Stimulated activated naive CD8-positive, alpha-beta T cell treated with anti-CD3 and anti-CD28 coated beads, Interleukin-15, amount 100 ng/mL, for 72 hours (primary cell): ENCODE results near the gene NDUFA7.
A peak's percentile ranks its signal among the peaks of the same experiment; 100 is the strongest.
"Not testable (repeated sequence)": the region's sequence is repeated elsewhere in the genome, so short reads cannot be mapped to it uniquely, and the experiment has no call there.

ENCODE experiments used
- ATAC-seq: fragments of 150-1000 bp; cut with Tn5 transposase; 2 replicates; pipeline ENCODE4 v1.10.0; 2021; ENCODE audit warnings: mild to moderate bottlenecking, moderate library complexity
- DNase-seq, 2 donors: peaks; one replicate each; pipeline ENCODE4 v3.0.0; 2021 to 2022
- H3K27ac Mint-ChIP-seq, 2 donors: one replicate each; pipeline ENCODE4 v1.8.0; 2022; ENCODE audit warnings: mild to moderate bottlenecking in 2 of 2, mixed read lengths in 2 of 2, moderate library complexity in 2 of 2
- H3K27me3 Mint-ChIP-seq: one replicate; pipeline ENCODE4 v1.8.0; 2022; ENCODE audit warnings: mixed read lengths
- H3K4me1 Mint-ChIP-seq: one replicate; pipeline ENCODE4 v1.8.0; 2022; ENCODE audit warnings: mild to moderate bottlenecking, mixed read lengths
- H3K4me3 Mint-ChIP-seq, 2 donors: one replicate each; pipeline ENCODE4 v1.8.0; 2022; ENCODE audit warnings: mild to moderate bottlenecking in 2 of 2, mixed read lengths in 2 of 2, moderate library complexity in 1 of 2
- H3K9me3 Mint-ChIP-seq, 2 donors: one replicate each; pipeline ENCODE4 v1.8.0; 2022; ENCODE audit warnings: mixed read lengths in 2 of 2

Gene NDUFA7

DNA sequence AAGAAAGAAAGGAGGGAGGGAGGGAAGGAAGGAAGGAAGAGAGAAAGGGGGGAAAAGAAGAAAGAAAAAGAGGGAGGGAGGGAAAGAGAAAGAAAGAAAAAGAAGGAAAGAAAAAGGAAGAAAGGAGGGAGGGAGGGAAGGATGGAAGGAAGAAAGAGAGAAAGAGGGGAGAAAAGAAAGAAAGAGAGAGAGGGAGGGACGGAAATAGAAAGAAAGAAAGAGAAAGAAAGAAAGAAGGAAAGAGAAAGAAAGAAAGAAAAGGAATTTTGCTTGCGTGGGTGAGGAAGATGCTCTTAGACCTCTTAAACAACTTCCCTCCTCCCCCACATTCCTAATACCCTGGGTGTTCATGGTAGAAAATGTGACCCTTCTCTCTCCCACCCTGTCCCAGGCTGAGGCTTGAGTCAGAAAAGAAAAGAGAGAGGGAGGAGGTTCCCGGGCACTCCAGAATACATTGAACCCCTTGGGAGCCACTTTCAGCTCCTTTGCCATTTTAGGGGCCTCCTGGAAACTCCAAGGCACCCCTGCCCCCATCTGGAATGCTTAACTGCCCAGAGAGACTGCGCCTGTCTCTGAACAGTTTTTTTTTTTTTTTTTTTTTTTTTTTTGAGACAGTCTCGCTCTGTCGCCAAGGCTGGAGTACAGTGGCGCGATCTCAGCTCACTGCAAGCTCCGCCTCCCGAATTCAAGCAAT is 31.1 kb upstream of the NDUFA7 start:
- no peak overlapping the region for H3K27ac Mint-ChIP-seq
- H3K4me1 Mint-ChIP-seq = peaks cover 15% of the 10 kb centered on the region
- H3K9me3 Mint-ChIP-seq = peaks cover 5 to 7% of the 10 kb centered on the region in 2 donors
- ATAC-seq (no peak), DNase-seq (no peak)
- H3K4me3 Mint-ChIP-seq = peak overlapping the region in 1 of 2 donors; percentile 36
- H3K27me3 Mint-ChIP-seq = peaks cover 34% of the 10 kb centered on the region

DNA sequence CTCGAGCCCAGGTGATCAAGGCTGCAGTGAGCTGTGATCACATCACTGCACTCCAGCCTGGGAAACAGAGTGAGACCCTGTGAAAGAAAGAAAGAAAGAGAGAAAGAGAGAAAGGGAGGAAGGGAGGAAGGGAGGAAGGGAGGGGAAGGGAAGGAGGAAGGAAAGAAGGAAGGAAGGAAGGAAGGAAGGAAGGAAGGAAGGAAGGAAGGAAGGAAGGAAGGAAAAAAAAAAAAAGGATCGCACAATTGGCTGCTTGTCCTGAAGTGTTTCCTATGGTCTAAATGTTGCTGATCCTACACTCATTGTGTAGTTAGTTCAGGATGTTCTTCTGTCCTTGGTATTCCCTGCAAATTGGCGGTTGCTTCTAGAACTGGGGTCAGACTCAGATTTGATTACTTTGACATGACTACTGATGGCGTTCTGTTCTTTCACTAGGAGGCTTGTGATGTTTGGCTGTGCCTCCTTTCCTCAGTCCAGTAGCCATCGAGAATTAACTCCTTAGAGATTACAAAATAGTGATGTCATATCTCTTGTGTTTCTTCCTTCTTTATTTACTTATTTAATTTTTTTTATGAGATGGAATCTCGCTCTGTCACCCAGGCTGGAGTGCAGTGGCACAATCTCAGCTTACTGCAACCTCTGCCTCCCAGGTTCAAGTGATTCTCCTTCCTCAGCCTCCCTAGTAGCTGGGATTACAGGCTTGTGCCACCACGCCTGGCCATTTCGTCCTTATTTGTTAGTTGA is 28.6 kb upstream of the NDUFA7 start:
- H3K27me3 Mint-ChIP-seq = peaks cover 34% of the 10 kb centered on the region
- H3K9me3 Mint-ChIP-seq, H3K4me3 Mint-ChIP-seq, H3K4me1 Mint-ChIP-seq, DNase-seq, ATAC-seq: not testable (repeated sequence)
- peak overlapping the region in 1 of 2 donors; percentile 57 for H3K27ac Mint-ChIP-seq

DNA sequence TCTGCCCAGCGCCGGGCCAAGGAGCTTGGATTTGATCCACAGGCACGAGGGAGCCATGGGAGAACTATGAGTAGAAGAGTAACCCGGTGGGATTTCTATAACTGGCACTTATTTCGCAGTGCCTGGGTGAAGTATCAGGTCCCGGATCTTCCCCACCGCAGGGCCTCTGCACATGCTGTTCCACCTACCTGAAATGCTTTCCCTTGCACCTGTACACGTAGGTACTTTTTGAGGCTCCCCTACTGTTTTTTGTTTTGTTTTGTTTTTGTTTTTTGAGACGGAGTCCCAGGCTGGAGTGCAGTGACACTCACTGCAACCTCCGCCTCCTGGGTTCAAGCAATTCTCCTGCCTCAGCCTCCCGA is 22.3 kb upstream of the NDUFA7 start:
- ATAC-seq (peak; percentile 11), DNase-seq (no peak)
- Mint-ChIP-seq H3K9me3 (no peaks in the 10 kb centered on the region), H3K27me3 (peaks cover 30% of the 10 kb centered on the region), H3K27ac (no peak overlapping the region), H3K4me3 (peak overlapping the region; percentile 83 to 90), H3K4me1 (peaks cover 27% of the 10 kb centered on the region)

DNA sequence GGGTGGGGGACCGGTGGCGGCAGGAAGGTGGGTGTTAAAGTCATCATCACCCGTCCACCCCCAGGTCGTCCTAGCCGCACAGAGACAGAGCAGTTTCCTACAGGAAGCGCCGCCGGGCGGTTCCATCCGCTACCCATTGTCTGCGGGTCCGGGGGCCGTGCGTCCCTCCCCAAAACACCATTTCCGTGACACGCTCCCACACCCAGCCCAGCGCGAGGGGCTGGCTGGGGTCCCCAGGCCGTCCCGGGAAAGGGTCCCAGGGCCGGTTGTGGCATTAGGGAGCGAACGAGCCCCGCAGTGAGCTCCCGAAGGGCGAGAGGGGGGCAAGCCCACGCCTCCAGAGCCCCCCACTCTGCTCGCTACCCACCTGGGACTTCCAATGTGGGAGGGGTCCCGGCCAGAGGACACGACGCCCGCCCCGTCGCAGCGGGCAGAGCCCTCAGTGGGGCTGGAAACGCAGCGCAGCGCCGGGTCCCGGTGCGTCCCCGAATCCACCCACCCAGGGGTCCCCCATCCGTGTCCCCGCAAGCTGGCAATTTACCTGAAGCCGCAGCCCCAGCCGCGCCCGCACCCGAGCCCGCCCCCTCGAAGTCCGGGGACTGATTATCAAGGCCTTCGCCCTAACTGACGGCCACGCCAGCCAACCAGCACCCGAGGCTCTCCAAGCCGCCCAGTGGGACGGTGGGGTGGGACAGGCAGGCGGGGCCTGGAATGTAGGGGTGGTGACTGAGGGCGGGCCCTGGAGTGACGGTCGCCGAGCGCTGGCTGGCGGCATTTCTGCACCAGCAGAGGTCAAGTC is 21.7 kb upstream of the NDUFA7 start, which contains the start of gene KANK3:
Gene KANK3, minus strand, starts transcription at position 579 of the 799 bp plus-strand sequence. CDS start 5,434 bp downstream, outside the sequence.
- H3K27ac Mint-ChIP-seq = peak within 1 kb of the TSS; percentile 62 to 75

DNA sequence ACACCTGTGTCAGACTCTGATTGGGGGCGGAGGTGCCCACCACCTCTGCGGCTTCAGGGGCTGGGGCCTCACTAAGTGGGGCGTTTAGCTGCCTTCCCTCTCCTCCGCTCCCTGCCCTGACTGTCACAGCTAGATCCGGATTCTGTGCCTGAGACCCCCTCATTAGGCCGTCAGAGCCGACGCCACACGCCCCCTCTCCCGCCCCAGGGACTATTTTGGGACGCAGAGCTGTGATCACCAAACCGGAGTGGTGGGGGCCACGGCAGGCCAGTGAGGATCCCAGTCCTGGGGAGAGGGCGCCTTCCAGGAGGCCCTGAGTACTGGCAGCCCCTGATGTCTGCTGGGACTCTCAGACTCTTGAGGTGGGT is 21.1 kb upstream of the NDUFA7 start:
- no peak for ATAC-seq
- peaks cover 27% of the 10 kb centered on the region for H3K4me1 Mint-ChIP-seq
- peaks cover 41% of the 10 kb centered on the region for H3K27me3 Mint-ChIP-seq
- no peaks in the 10 kb centered on the region for H3K9me3 Mint-ChIP-seq
- no peak for DNase-seq
- no peak overlapping the region for H3K27ac Mint-ChIP-seq
- H3K4me3 Mint-ChIP-seq = peak overlapping the region; percentile 59 to 90

More for the DNA sequence above, 21.7 kb upstream of the NDUFA7 start, which contains the start of gene KANK3:
- H3K4me1 Mint-ChIP-seq = peaks cover 27% of the 10 kb centered on the region
- H3K4me3 Mint-ChIP-seq = peak within 1 kb of the TSS; percentile 83 to 90
- H3K9me3 Mint-ChIP-seq = no peaks in the 10 kb centered on the region
- peaks cover 35% of the 10 kb centered on the region for H3K27me3 Mint-ChIP-seq
- peak; percentile 100 for ATAC-seq
- DNase-seq = peak; percentile 93 to 95

DNA sequence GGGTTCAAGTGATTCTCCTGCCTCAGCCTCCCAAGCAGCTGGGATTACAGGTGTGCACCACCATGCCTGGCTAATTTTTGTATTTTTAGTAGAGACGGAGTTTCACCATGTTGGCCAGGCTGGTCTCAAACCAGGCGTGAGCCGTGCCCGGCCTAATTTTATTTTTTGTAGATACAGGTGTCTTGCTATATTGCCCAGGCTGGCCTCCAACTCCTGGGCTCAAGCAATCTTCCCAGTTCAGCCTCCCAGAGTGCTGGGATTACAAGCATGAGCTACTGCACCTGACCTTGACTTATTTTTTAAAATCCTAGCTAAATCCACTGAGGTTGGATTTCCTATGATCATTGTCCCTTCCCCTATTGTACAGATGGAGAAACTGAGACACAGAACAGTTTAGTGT is 20.3 kb upstream of the NDUFA7 start:
- ATAC-seq, H3K9me3 Mint-ChIP-seq, H3K4me3 Mint-ChIP-seq, H3K27ac Mint-ChIP-seq, DNase-seq: not testable (repeated sequence)
- peaks cover 47% of the 10 kb centered on the region for H3K27me3 Mint-ChIP-seq
- H3K4me1 Mint-ChIP-seq = peaks cover 31% of the 10 kb centered on the region

DNA sequence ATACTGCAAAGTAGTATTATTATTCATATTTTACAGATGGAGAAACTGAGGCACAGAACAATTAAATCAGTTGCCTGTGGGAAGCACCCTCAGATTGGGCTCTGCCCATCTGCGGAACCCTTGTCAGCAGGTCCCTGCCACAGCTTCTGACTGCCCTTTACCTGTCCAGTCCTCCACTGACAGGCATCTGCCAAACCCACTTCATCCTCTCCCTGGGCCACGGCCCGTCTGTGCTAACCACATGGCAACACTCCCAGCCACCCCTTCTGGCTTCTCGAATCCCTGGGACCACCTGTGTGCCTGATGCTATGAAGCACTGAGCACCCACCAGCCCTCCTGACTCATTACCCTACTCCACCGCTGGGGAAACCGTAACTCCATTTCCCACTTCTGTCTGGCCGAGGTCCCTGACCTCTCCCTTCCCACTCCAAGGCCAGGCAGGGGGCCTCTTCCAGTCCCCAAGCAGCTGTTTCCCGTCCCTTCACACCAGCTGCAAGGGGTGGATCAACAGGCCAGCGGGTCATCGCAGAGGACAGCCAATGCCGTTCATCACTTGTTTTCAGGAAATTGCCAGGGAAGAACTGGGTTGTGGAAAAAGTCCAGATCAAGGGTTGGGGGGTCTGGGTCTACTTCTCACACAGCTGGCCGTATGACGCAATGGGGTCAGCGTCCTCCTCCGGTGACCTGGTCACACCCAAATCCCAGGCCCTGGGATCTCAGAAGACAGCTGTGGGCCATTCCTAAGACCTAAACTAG is 19.3 kb upstream of the NDUFA7 start:
- H3K4me1 Mint-ChIP-seq = peaks cover 41% of the 10 kb centered on the region
- peak overlapping the region in 1 of 2 donors; percentile 82 for H3K27ac Mint-ChIP-seq
- DNase-seq (no peak), ATAC-seq (no peak)
- no peaks in the 10 kb centered on the region for H3K9me3 Mint-ChIP-seq
- H3K27me3 Mint-ChIP-seq = peaks cover 57% of the 10 kb centered on the region
- no peak overlapping the region for H3K4me3 Mint-ChIP-seq

DNA sequence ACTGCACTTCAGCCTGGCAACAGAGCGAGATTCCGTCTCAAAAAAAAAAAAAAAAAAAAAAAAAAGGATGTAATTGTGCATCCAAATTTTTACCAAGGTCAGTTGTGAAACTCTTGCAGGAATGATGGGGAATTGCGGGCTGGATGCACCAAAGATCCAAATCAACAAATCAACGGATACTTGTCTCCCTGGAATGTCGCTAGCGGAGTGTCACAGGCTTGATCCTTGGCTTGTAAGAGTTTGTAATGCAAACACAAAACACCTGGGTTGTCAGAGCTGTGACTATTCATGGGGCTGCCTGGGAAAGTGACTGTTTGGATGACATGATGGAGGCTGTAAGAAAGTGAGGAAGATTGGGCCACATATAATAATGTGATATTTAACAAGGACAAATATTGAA is 17.7 kb upstream of the NDUFA7 start:
- ATAC-seq = no peak
- Mint-ChIP-seq H3K4me1 (peaks cover 40% of the 10 kb centered on the region), H3K4me3 (no peak overlapping the region), H3K27ac (no peak overlapping the region), H3K9me3 (no peaks in the 10 kb centered on the region), H3K27me3 (peaks cover 66% of the 10 kb centered on the region)
- no peak for DNase-seq

DNA sequence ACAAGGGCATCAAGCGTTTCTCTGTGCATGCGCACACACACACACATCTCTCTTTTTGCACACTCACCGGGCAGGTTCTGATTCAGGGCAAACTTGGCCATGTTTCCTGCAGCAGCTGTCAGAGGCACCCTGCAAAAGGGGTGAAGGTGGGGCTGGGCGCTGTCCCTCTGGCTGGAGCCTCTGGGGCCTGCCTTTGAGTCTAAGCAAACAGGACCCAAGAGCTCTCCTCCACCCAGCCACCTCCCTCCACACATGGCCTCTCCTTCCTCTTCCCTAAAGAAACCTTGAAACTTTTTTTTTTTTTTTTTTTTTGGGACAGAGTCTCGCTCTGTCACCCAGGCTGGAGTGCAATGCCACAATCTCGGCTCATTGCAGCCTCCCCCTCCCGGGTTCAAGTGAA is 16.6 kb upstream of the NDUFA7 start:
- H3K9me3 Mint-ChIP-seq = no peaks in the 10 kb centered on the region
- DNase-seq (no peak), ATAC-seq (no peak)
- no peak overlapping the region for H3K27ac Mint-ChIP-seq
- peaks cover 35% of the 10 kb centered on the region for H3K4me1 Mint-ChIP-seq
- H3K4me3 Mint-ChIP-seq = peak overlapping the region in 1 of 2 donors; percentile 31
- H3K27me3 Mint-ChIP-seq = peaks cover 67% of the 10 kb centered on the region

DNA sequence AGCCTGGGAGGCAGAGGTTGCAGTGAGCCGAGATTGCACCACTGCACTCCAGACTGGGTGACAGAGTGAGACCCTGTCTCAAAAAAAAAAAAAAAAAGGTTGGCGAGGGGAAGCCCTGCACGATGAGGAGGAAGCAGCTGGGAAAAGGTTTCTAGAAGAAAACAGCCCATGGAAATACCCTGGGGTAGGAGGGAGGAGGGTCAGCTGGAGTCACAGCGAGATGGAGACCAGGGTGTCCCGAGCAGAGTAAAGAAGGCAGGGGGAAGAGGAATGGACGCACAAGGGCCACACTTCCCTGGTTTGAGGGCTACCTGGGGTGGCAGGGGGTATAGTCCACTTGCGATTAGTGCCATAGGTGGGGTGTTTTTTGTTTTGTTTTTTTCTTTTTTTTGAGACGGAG is 15.5 kb upstream of the NDUFA7 start:
- DNase-seq (no peak), ATAC-seq (no peak)
- Mint-ChIP-seq H3K27me3 (peaks cover 67% of the 10 kb centered on the region), H3K4me1 (peaks cover 28% of the 10 kb centered on the region), H3K4me3 (peak overlapping the region in 1 of 2 donors; percentile 6), H3K9me3 (no peaks in the 10 kb centered on the region), H3K27ac (no peak overlapping the region)

DNA sequence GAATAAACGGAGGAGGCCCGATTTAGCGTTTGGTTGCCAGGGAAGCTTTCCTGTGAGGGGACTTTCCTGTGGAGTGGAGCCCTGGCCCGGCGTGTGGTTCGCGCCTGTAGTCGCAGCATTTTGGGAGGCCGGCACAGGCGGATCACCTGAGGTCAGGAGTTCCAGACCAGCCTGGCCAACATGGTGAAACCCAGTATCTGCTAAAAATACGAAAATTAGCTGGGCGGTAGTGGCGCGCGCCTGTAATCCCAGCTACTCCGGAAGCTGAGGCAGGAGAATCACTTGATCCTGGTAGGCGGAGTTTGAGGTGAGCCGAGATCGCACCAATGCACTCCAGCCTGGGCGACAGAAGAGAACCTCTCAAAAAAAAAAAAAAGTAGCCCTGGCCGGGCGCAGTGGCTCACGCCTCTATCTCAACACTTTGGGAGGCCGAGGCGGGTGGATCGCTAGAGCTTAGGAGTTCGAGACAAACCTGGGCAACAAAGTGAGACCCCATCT is 14.9 kb upstream of the NDUFA7 start:
- peak overlapping the region; percentile 57 to 70 for H3K4me3 Mint-ChIP-seq
- no peaks in the 10 kb centered on the region for H3K9me3 Mint-ChIP-seq
- ATAC-seq (no peak), DNase-seq (no peak)
- H3K27ac Mint-ChIP-seq = no peak overlapping the region
- H3K4me1 Mint-ChIP-seq = peaks cover 28% of the 10 kb centered on the region
- peaks cover 67% of the 10 kb centered on the region for H3K27me3 Mint-ChIP-seq

DNA sequence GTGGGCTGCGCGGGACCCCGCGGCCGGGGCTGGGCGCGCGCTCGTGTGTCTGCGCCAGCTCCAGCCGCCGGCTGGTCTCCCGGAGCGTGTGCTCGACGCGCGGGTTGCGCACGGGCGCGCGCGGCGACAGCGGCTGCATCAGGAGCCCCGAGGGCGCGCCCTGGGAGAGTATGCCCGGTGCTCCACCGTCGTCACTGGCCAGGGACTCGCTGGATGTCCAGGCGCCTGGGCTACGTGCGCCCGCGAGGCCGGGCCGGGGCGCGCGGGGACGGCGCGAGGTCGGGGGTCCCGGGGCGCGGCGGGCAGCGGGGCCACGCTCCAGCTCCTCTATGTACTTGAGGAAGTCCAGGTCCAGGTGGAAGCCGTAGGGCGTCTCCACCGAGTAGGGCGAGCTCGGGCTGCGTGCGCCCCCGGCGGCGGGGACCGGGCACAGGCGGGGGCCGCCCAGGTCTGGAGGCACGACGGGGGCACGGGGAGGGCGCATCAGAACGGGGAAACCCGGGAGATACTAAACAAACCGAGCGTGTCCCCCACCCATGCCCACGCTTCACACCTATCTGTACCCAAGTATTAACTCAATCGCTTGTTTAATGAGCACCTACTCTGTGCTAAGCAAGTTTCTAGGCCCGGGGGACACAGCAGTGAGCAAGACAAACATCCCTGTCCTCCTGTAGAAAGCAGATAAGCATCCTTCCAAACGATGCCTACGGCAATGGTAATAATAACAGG is 14.3 kb upstream of the NDUFA7 start:
- Mint-ChIP-seq H3K27me3 (peaks cover 61% of the 10 kb centered on the region), H3K27ac (no peak overlapping the region), H3K4me3 (peak overlapping the region; percentile 67 to 70), H3K9me3 (no peaks in the 10 kb centered on the region), H3K4me1 (peaks cover 23% of the 10 kb centered on the region)
- DNase-seq (peak; percentile 42 to 61), ATAC-seq (peak; percentile 79)

DNA sequence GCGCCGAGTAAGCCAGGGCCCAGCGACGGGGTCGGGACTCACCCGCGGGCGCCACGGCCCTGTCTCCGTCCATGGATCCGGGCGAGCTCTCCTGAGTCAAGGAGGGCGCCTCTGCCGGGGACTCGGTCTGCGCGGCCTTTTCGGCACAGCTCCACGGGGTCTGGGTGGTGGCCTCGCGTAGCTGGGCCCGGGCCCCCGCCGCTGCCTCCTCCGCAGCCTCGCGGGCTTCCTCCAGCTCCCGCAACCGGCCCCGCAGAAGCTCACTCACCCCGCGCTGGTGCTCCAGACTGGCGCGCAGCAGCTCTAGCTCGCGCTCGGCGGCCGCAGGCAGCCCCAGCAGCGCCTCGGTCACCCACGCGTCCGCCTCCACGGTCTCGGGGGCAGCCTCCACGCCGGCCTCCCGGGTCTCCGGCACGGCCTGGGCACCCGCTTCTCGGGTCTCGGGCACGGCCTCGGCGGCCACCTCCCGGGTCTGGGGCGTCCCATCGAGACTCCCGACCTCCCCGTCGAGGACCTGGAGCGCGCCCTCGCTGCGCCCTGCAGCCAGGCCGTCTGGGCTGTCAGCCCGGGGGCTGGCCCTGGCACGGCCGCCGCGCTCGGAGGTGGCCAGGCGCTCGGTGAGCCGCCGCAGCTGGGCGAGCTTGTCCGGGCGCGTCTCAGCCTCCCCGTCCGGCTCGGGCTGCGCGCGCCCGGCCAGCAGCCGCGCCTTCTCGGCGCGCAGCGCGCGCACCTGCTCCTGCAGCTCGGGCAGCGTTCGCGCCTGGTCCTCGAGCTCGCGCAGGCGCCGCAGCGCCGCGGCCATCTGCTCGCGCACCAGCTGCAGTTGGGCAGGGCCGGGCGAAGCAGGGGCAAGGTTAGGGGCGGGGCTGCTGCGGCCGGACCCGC is 13.5 kb upstream of the NDUFA7 start:
- Mint-ChIP-seq H3K4me1 (peaks cover 19% of the 10 kb centered on the region), H3K27me3 (peaks cover 53% of the 10 kb centered on the region), H3K9me3 (no peaks in the 10 kb centered on the region), H3K27ac (no peak overlapping the region), H3K4me3 (peak overlapping the region in 1 of 2 donors; percentile 67)
- peak; percentile 47 to 50 for DNase-seq
- peak; percentile 75 for ATAC-seq
